GM21367 (cell line): ENCODE results near the gene RCOR3.
"Not testable (repeated sequence)": the region's sequence is repeated elsewhere in the genome, so short reads cannot be mapped to it uniquely, and the experiment has no call there.

ENCODE experiments used
- ATAC-seq: cut with Tn5 transposase; IDR thresholded peaks from one replicate; pipeline ENCODE4 v1.9.1; 2021; ENCODE audit not compliant: unreplicated experiment

RCOR3 gene

DNA sequence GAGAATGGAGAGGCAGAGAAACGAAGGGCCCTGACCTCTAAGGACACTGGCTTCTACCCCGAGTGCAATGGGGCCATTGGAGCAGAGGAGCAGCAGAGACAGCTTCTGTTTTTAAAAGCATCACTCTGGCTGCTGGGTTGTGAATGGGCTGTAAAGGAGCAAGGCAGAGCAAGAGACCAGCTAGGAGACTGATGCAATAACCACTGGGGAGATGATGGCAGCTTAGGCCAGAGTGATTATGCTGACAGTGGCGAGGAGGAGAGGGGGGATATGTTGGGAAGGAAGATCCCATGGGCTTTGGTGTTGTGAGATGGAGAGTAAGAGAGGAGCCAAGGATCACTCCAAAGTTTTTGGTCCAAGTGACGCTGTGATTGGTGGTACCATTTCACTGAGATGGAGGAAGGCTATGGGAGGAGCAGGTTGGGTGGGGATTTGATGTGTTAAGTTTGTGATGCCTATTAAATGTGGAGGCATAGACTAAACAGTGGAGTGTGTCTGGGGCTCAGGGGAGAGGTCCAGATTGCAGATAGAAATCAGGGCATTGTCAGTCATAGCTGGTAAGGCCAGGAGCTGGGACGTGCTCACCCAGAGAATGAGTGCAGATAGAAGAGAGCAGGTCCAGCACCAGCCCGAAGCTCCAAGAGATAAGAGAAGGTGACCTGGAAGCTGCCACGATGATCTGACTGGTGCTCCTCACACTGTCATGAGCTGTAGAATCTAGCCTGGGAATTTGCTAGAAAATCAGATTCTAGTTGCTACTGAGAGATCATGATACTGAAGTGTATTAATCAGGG is 78.5 kb downstream of the RCOR3 start:
- no peak for ATAC-seq

- no peak for ATAC-seq
These were observed 79.1 kb downstream of the RCOR3 start for GRCh38 chr1:211338224-211338620.

DNA sequence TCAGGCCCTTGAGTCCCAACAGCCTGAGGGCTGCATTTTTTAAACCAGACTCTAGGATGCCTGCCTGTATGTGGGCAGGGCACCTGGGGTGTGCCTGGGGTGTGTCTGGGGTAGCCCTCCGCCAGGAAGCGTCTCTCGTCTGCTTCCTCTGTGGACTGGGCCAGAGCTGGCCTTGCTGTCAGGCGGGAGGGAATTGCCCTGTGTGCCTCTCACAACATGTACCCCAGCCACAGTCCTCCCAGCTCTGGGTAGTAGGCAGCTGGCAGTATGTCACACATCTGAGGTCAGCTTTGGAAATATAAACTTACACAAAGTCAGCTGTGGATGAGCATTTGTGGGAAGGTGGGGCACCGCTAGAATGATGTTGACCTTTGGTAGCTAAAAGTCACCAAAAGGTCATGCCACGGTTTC is 80.5 kb downstream of the RCOR3 start:
- ATAC-seq, result no peak

DNA sequence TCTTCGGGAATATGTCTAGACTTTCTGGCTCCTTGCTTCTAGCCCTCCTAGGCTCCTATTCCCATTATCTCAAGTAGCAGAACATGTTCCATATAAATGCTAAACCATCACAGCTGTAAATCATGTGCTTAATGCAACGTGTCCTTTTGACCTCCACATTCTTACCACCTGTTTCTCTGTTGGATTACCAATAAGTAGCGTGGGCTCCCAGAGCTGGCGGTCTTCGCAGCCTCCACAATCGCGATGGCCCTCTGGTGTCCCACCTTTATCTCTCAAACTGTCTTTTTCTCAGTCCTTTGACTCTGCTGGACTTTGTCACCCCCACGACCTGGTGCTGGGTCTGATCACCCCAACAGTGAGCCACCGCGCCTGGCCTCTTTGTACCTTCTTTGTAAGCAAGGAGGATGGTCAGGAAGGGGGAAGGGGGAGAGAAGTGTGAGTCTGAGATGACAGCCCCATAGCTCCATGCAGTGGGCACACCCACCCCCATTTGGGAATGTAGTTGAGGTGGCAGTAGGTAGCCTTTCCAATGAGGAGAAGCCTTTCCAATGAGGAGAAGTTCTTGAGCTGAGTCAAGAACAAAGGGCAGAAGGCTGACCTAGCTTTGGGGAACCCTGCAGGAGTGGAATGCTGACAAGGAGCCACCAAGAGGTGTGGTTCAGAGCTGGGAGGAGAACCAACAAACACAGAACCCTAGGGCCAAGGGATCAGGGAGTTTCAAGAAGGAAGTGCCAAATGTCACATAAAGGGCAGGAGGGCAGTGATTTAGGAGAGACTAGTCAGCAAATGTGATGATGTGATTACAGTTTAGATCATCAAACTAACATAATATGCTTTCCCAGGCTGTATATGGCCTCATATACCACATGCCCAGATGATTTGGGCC is 81.7 kb downstream of the RCOR3 start:
- no peak for ATAC-seq

GRCh38 chr1:211341999-211342398 is 82.8 kb downstream of the RCOR3 start:
- no peak for ATAC-seq

- ATAC-seq, result no peak
These were observed 84.4 kb downstream of the RCOR3 start for GRCh38 chr1:211343607-211344006.

GRCh38 chr1:211344152-211344618 is 85.0 kb downstream of the RCOR3 start:
- no peak for ATAC-seq

DNA sequence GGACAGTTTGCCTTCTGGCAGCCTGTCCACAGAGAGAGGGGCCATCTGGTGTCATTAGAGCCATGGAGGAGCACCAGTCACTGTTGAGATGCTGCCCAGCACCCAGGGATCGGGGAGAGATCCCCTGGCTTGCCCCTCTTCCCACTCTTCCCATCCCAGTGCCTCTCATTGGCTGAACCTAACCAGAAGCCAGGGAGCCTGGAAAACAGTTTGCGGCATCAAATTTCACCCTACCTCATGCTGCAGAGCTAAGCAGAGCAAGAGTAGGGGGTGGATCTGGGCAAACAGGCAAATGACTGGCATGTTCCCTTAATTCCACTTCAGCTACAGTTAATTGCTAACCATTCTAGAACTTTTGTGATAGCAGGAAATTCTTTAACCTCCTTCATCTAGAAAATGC is 86.6 kb downstream of the RCOR3 start:
- ATAC-seq, result no peak

- no peak for ATAC-seq
These were observed 88.1 kb downstream of the RCOR3 start for GRCh38 chr1:211347077-211347844.

- ATAC-seq, result no peak
These were observed 89.4 kb downstream of the RCOR3 start for GRCh38 chr1:211348547-211348946.

DNA sequence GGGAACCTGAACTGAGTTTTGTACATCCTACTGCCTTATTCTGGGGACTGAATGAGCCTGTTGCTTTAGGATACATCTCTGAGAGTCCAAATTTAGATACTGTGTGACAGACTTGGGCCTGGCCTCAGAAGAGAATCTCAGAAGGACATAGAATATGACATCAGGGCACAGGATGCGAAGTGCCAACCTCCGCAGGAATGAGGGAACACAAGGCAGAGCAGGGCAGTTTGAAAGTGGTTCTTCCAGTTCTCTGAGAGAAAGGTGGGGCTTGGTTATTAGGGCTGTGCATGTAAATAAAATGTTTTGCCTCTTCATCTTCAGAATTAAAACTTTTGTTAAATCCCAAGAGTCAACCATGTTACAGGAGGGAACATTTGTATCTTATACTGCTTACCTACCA is 90.6 kb downstream of the RCOR3 start:
- no peak for ATAC-seq

GRCh38 chr1:211352055-211352454 is 92.9 kb downstream of the RCOR3 start:
- ATAC-seq, result not testable (repeated sequence)

DNA sequence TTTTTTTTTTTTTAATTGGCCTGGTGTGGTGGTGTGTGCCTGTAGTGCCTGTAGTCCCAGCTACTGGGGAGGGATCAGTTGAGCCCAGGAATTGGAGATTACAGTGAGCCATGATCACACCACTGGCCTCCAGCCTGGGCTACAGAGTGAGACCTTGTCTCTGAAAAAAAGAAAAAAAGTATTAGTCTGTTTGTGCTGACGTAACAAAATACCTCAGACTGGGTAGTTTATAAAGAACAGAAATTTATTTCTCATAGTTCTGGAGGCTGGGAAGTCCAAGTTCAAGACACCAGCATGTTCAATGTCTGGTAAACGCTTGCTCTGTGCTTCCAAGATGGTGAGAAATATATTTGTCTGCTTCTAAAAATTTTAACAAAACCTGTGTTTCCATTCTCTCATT is 93.3 kb downstream of the RCOR3 start:
- ATAC-seq, result no peak

GRCh38 chr1:211352985-211353515 is 93.9 kb downstream of the RCOR3 start:
- ATAC-seq, result peak; percentile 85

DNA sequence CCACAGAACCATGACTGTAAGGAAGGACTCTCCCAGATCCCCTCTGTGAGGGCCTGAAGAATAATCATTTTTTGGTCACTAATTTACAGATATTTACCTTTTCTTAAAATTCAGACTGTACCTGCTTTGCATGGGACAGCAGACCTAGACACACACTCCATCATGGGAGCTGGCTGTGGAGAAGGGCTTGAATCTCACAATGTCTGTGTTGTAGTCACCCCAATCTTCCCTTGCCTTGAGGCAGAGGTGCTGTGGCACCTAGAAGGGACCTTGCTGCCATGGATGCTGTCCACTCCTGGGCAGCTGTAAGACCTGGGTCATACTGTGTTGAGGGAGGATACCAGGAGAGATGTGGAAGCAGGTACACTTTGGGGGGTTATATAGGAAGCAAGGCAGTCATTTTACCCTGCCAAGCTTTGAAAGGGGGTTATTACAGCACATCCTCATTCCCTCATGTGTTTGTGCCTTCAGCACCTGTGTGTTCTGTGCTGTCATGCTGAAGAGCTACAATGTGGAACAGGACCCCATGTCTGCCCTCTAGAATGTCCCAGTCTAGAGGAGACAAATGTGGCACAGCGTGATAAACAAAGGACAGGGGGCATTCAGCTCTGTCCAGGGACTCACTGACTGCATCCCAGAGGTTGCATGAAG is 94.5 kb downstream of the RCOR3 start:
- ATAC-seq, result peak; percentile 6

- ATAC-seq, result no peak
These were observed 96.7 kb downstream of the RCOR3 start for GRCh38 chr1:211355873-211356272.

DNA sequence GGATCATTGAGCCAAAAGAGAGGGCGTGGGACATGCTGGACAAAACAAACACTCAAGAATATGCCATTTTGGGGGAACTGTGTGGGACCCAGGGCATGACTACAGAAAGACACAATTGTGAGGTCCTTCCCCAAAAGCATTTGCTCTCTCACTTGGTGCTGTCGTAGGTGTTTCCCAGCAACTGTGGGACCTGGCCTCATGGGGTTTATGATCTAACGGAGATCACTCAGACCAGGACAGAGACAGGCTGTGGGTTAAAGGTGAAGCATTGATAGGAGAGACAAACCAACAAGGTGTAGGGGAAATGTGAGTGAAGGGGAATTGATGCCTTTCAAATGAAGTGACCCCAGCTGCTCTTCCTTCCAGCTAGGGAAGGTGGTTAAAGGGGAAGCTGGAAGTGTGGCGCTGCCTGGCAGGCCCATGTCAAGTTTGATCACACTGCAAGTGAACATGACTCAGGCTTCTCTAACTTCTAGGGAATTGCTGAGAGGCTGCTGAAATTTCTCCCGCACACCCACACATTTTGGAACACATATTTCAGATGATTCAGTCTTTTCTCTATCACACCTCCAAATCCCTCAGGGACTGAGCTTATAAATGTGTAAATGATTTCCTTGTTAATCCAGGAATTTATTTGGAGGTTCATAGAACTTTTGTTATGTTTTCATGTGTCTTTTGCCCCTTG is 97.7 kb downstream of the RCOR3 start:
- no peak for ATAC-seq

- ATAC-seq, result no peak
These were observed 99.5 kb downstream of the RCOR3 start for GRCh38 chr1:211358685-211359084.

- no peak for ATAC-seq
These were observed 100.7 kb downstream of the RCOR3 start for GRCh38 chr1:211359876-211360275.

- no peak for ATAC-seq
These were observed 102.0 kb downstream of the RCOR3 start for GRCh38 chr1:211361202-211361601.
